ENCODE measurements around the gene LMBR1L.
"Not testable (repeated sequence)": the region's sequence is repeated elsewhere in the genome, so short reads cannot be mapped to it uniquely, and the experiment has no call there.

LMBR1L gene

GRCh38 chr12:49068879-49069506 is 41.7 kb downstream of the LMBR1L start:
- CTCF ChIA-PET: interaction anchor here (0.8 to 8.0 kb wide), 4 partner anchors 12 to 42 kb away, joined by 3 to 57 read pairs (median 6); partner anchors contain the start of gene LMBR1L
- TF ChIP-seq ZNF384 (IDR thresholded peaks at IDR 0.05) (no peak), FOXM1 (IDR thresholded peaks at IDR 0.05; ENCODE audit: borderline replicate concordance) (no peak), ELF4 (IDR thresholded peaks at IDR 0.05) (no peak), NFRKB (IDR thresholded peaks at IDR 0.05) (no peak), CTBP1 (IDR thresholded peaks at IDR 0.05; ENCODE audit: borderline replicate concordance) (no peak), FOXA1 (IDR thresholded peaks at IDR 0.05) (no peak), LEF1 (IDR thresholded peaks at IDR 0.05; ENCODE audit: borderline replicate concordance) (no peak), PKNOX1 (IDR thresholded peaks at IDR 0.05) (no peak), ARNT (IDR thresholded peaks at IDR 0.05) (no peak), TARDBP (IDR thresholded peaks at IDR 0.05) (no peak), FOXK2 (IDR thresholded peaks at IDR 0.05) (no peak), SUZ12 (IDR thresholded peaks at IDR 0.05) (no peak), SP1 (IDR thresholded peaks at IDR 0.05) (no peak), HDGF (IDR thresholded peaks at IDR 0.05; ENCODE audit: borderline replicate concordance) (no peak), BHLHE40 (IDR thresholded peaks at IDR 0.05; ENCODE audit: borderline replicate concordance) (no peak), L3MBTL2 (conservative IDR thresholded peaks at IDR 0.05) (no peak)
- DNase-seq (ENCODE audit: extremely low spot score): no peak
- POLR2A ChIA-PET: interaction anchor here (0.8 to 4.0 kb wide), 11 partner anchors 9 to 164 kb away, joined by 3 to 44 read pairs (median 5); partner anchors contain the start of genes KMT2D, LMBR1L and TUBA1B

GRCh38 chr12:49066120-49066519 is 44.5 kb downstream of the LMBR1L start:
- CTCF ChIA-PET: interaction anchor here (1.1 to 8.0 kb wide), 3 partner anchors 12 to 26 kb away, joined by 4 to 57 read pairs (median 28); no protein-coding TSS in a partner anchor
- TF ChIP-seq LEF1 (IDR thresholded peaks at IDR 0.05; ENCODE audit: borderline replicate concordance): no peak
- TF ChIP-seq ZNF384 (IDR thresholded peaks at IDR 0.05): no peak
- no peak for TF ChIP-seq CTBP1 (IDR thresholded peaks at IDR 0.05; ENCODE audit: borderline replicate concordance)
- TF ChIP-seq FOXM1 (IDR thresholded peaks at IDR 0.05; ENCODE audit: borderline replicate concordance): no peak
- TF ChIP-seq TARDBP (IDR thresholded peaks at IDR 0.05): no peak
- TF ChIP-seq PKNOX1 (IDR thresholded peaks at IDR 0.05): no peak
- no peak for TF ChIP-seq SUZ12 (IDR thresholded peaks at IDR 0.05)
- TF ChIP-seq SP1 (IDR thresholded peaks at IDR 0.05): no peak
- no peak for TF ChIP-seq FOXA1 (IDR thresholded peaks at IDR 0.05)
- no peak for TF ChIP-seq HDGF (IDR thresholded peaks at IDR 0.05; ENCODE audit: borderline replicate concordance)
- TF ChIP-seq NFRKB (IDR thresholded peaks at IDR 0.05): no peak
- no peak for TF ChIP-seq BHLHE40 (IDR thresholded peaks at IDR 0.05; ENCODE audit: borderline replicate concordance)
- no peak for TF ChIP-seq ELF4 (IDR thresholded peaks at IDR 0.05)
- no peak for TF ChIP-seq ARNT (IDR thresholded peaks at IDR 0.05)
- TF ChIP-seq FOXK2 (IDR thresholded peaks at IDR 0.05): no peak
- no peak for TF ChIP-seq L3MBTL2 (conservative IDR thresholded peaks at IDR 0.05)
- POLR2A ChIA-PET: interaction anchor here (1.3 to 1.8 kb wide), 2 partner anchors 26 to 65 kb away, joined by 4 to 6 read pairs; partner anchors contain the start of gene TUBA1B
- DNase-seq (ENCODE audit: extremely low spot score): no peak

- ChIA-PET POLR2A (interaction anchor here (0.6 to 3.8 kb wide), 5 partner anchors 8 to 66 kb away, joined by 3 to 36 read pairs (median 4); partner anchors contain the start of gene TUBA1B), CTCF (interaction anchor here (0.7 to 8.0 kb wide), 11 partner anchors 13 to 178 kb away, joined by 3 to 57 read pairs (median 4); partner anchors contain the start of gene LMBR1L)
- no peak for DNase-seq (ENCODE audit: extremely low spot score)
- TF ChIP-seq BHLHE40 (IDR thresholded peaks at IDR 0.05; ENCODE audit: borderline replicate concordance) (no peak), ZNF384 (IDR thresholded peaks at IDR 0.05) (no peak)
Observed at GRCh38 chr12:49064767-49065152, 45.9 kb downstream of the LMBR1L start.

GRCh38 chr12:49061916-49062315 is 48.7 kb downstream of the LMBR1L start:
- CTCF ChIA-PET; DNase-seq (ENCODE audit: extremely low spot score): not testable (repeated sequence)
- POLR2A ChIA-PET: interaction anchor here (1.4 to 3.8 kb wide), 2 partner anchors 27 to 69 kb away, joined by 4 to 36 read pairs; partner anchors contain the start of gene TUBA1B

GRCh38 chr12:49061157-49061650 is 49.4 kb downstream of the LMBR1L start:
- ChIA-PET CTCF (no interaction called here), POLR2A (interaction anchor here (1.5 kb wide), 1 partner anchor 9 kb away, joined by 7 read pairs; the partner anchor contains the start of gene RHEBL1)
- DNase-seq (ENCODE audit: extremely low spot score): no peak
- TF ChIP-seq PKNOX1 (IDR thresholded peaks at IDR 0.05) (no peak), ELF4 (IDR thresholded peaks at IDR 0.05) (no peak), LEF1 (IDR thresholded peaks at IDR 0.05; ENCODE audit: borderline replicate concordance) (no peak), SUZ12 (IDR thresholded peaks at IDR 0.05) (no peak), ZNF384 (IDR thresholded peaks at IDR 0.05) (no peak), NFRKB (IDR thresholded peaks at IDR 0.05) (no peak), FOXK2 (IDR thresholded peaks at IDR 0.05) (no peak), TARDBP (IDR thresholded peaks at IDR 0.05) (no peak), SP1 (IDR thresholded peaks at IDR 0.05) (no peak), BHLHE40 (IDR thresholded peaks at IDR 0.05; ENCODE audit: borderline replicate concordance) (no peak), L3MBTL2 (conservative IDR thresholded peaks at IDR 0.05) (no peak), FOXM1 (IDR thresholded peaks at IDR 0.05; ENCODE audit: borderline replicate concordance) (no peak), CTBP1 (IDR thresholded peaks at IDR 0.05; ENCODE audit: borderline replicate concordance) (no peak)

Data from HEK293T (cell line).